Measurements from ENCODE around the gene DDR1.
"Not testable (repeated sequence)": the region's sequence is repeated elsewhere in the genome, so short reads cannot be mapped to it uniquely, and the experiment has no call there.

DDR1 gene

GRCh38 chr6:30894935-30895334 lies 10.6 kb downstream of the DDR1 start:
- DNase-seq: no peak

GRCh38 chr6:30895343-30895742 lies 11.0 kb downstream of the DDR1 start:
- DNase-seq: no peak

GRCh38 chr6:30896541-30896940 lies 12.2 kb downstream of the DDR1 start:
- DNase-seq: no peak

- no peak for DNase-seq
Observed at GRCh38 chr6:30897882-30898281, 13.6 kb downstream of the DDR1 start.

GRCh38 chr6:30898750-30899360 lies 14.5 kb downstream of the DDR1 start:
- DNase-seq: no peak

GRCh38 chr6:30900863-30901417 lies 16.6 kb downstream of the DDR1 start:
- no peak for DNase-seq

- DNase-seq: no peak
Observed at GRCh38 chr6:30901436-30901835, 17.1 kb downstream of the DDR1 start.

- DNase-seq: not testable (repeated sequence)
Observed at GRCh38 chr6:30902196-30902595, 17.9 kb downstream of the DDR1 start.

GRCh38 chr6:30902709-30903108 lies 18.4 kb downstream of the DDR1 start:
- no peak for DNase-seq

- no peak for DNase-seq
Observed at GRCh38 chr6:30903236-30903635, 18.9 kb downstream of the DDR1 start.

GRCh38 chr6:30907290-30907757 lies 23.0 kb downstream of the DDR1 start:
- not testable (repeated sequence) for DNase-seq

GRCh38 chr6:30907758-30908591 lies 23.7 kb downstream of the DDR1 start, which contains the start of gene GTF2H4:
Gene GTF2H4 (plus strand): TSS chr6:30908207.
- DNase-seq: peak; percentile 96

GRCh38 chr6:30908700-30909099 lies 24.4 kb downstream of the DDR1 start:
- DNase-seq: no peak

GRCh38 chr6:30910473-30910872 lies 26.2 kb downstream of the DDR1 start:
- DNase-seq: not testable (repeated sequence)

- DNase-seq: no peak
Observed at GRCh38 chr6:30912746-30913520, 28.6 kb downstream of the DDR1 start.

GRCh38 chr6:30913721-30914075 lies 29.4 kb downstream of the DDR1 start:
- DNase-seq: no peak

GRCh38 chr6:30914076-30914853 lies 29.9 kb downstream of the DDR1 start, which contains the start of gene VARS2:
Gene VARS2 (plus strand): TSS chr6:30914238. CDS start chr6:30914837, 599 bp downstream.
- peak; percentile 83 for DNase-seq

GRCh38 chr6:30914854-30915590 lies 30.7 kb downstream of the DDR1 start:
- no peak for DNase-seq

- no peak for DNase-seq
Observed at GRCh38 chr6:30915591-30915946, 31.2 kb downstream of the DDR1 start.

GRCh38 chr6:30917041-30917440 lies 32.7 kb downstream of the DDR1 start:
- no peak for DNase-seq

- no peak for DNase-seq
Observed at GRCh38 chr6:30917487-30917886, 33.2 kb downstream of the DDR1 start.

- DNase-seq: no peak
Observed at GRCh38 chr6:30918670-30919069, 34.4 kb downstream of the DDR1 start.
